SU-DHL-6 (cell line): ENCODE results near the gene VANGL2.

Source experiments
- H2AFZ ChIP-seq: fragments of 200-600 bp; sonication (generic); 2 replicates; pipeline ENCODE4 v1.6.1; 2014; ENCODE audit warnings: low read depth, mild to moderate bottlenecking, moderate library complexity, mixed read lengths, antibody characterized with exemption, low read length; ENCODE audit not compliant: severe bottlenecking
- H3F3A ChIP-seq: fragments of 200-600 bp; shearing (Covaris generic); 2 replicates; pipeline ENCODE4 v1.6.0; 2016; ENCODE audit warnings: antibody characterized with exemption, mild to moderate bottlenecking; ENCODE audit not compliant: insufficient read depth
- H3K27ac ChIP-seq: fragments of 200-600 bp; sonication (generic); 2 replicates; pipeline ENCODE4 v1.5.1; 2016; ENCODE audit warnings: low read depth, mild to moderate bottlenecking, low read length, moderate library complexity, mixed read lengths
- H3K27me3 ChIP-seq: fragments of 200-600 bp; sonication (generic), shearing (Covaris generic); 2 replicates; pipeline ENCODE4 v1.6.0; 2014; ENCODE audit warnings: mild to moderate bottlenecking, low read length
- H3K36me3 ChIP-seq: fragments of 200-600 bp; sonication (generic); 2 replicates; pipeline ENCODE4 v1.6.1; 2014; ENCODE audit warnings: mild to moderate bottlenecking, low read length, mixed read lengths
- H3K4me2 ChIP-seq: fragments of 300-600, 200-600 bp; shearing (Covaris generic), sonication (generic); 2 replicates; pipeline ENCODE4 v1.6.0; 2014; ENCODE audit warnings: low read length, low read depth, mild to moderate bottlenecking; ENCODE audit not compliant: poor library complexity, severe bottlenecking
- H3K4me3 ChIP-seq: fragments of 200-600 bp; sonication (generic); 2 replicates; pipeline ENCODE4 v1.5.1; 2014; ENCODE audit warnings: antibody characterized with exemption, low read length, mild to moderate bottlenecking, mixed read lengths; ENCODE audit not compliant: insufficient read depth, poor library complexity, severe bottlenecking
- H3K79me2 ChIP-seq: fragments of 200-600 bp; sonication (generic); 2 replicates; pipeline ENCODE4 v1.6.1; 2014; ENCODE audit warnings: mild to moderate bottlenecking, low read length, moderate library complexity; ENCODE audit not compliant: insufficient read depth
- H3K9ac ChIP-seq: fragments of 200-600 bp; sonication (generic); 2 replicates; pipeline ENCODE4 v1.7.0; 2014; ENCODE audit warnings: mild to moderate bottlenecking, low read length
- H3K9me2 ChIP-seq: fragments of 200-600 bp; sonication (generic); replicated peaks from 2 replicates; pipeline ENCODE4 v1.6.1; 2014; ENCODE audit warnings: low read length; ENCODE audit not compliant: insufficient read depth
- H3K9me3 ChIP-seq: fragments of 200-600 bp; sonication (generic); 2 replicates; pipeline ENCODE4 v1.6.1; 2014; ENCODE audit warnings: low read length, mixed read lengths; ENCODE audit not compliant: insufficient read depth
- H4K20me1 ChIP-seq: fragments of 200-600 bp; sonication (generic); 2 replicates; pipeline ENCODE4 v1.6.1; 2014; ENCODE audit warnings: low read depth, mild to moderate bottlenecking, antibody characterized with exemption, low read length, moderate library complexity, mixed read lengths
- EZH2phosphoT487 ChIP-seq: fragments of 200-600 bp; sonication (generic), shearing (Covaris generic); conservative IDR thresholded peaks from 2 replicates; pipeline ENCODE4 v1.6.1; 2018; ENCODE audit warnings: mild to moderate bottlenecking, antibody characterized with exemption, low read length, moderate library complexity, mixed read lengths
- TF ChIP-seq, protein P1 (sequence below): fragments of 200-600 bp; sonication (generic); IDR thresholded peaks from one replicate; pipeline ENCODE4 v1.5.1; 2017; ENCODE audit warnings: antibody characterized with exemption, mild to moderate bottlenecking, low read length, moderate library complexity; ENCODE audit not compliant: insufficient read depth, poor library complexity, severe bottlenecking

The VANGL2 gene

DNA sequence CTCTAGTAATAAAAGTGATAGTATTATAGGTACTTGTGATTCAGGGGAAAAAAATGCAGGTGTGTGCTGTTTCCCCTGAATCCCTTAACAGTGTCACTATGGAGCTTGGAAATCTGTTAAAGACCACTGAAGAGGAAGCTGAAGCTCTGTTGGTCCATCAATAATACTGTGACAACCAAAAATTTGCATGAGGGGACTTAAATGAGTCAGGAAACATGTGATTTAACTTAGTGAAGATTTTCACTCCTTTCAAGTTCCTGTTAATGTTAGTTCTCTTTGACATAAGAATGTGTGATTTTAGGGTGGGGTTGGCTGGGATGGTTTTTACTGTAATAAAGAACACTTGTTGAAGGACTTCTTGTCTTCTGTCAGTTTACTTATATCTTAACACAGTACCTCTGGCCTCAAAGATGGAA, 32.0 kb downstream of the VANGL2 start:
- no peaks in the 10 kb centered on the region for H4K20me1 ChIP-seq
- H3K79me2 ChIP-seq = no peaks in the 10 kb centered on the region
- H3K4me2 ChIP-seq = peak overlapping the region; percentile 50
- H3K27me3 ChIP-seq = no peaks in the 10 kb centered on the region
- H3K4me3 ChIP-seq = no peak overlapping the region
- H3K36me3 ChIP-seq = no peaks in the 10 kb centered on the region
- peaks cover 9% of the 10 kb centered on the region; the same call in 1 of the 2 replicates for H3F3A ChIP-seq
- TF ChIP-seq, protein P1, sequence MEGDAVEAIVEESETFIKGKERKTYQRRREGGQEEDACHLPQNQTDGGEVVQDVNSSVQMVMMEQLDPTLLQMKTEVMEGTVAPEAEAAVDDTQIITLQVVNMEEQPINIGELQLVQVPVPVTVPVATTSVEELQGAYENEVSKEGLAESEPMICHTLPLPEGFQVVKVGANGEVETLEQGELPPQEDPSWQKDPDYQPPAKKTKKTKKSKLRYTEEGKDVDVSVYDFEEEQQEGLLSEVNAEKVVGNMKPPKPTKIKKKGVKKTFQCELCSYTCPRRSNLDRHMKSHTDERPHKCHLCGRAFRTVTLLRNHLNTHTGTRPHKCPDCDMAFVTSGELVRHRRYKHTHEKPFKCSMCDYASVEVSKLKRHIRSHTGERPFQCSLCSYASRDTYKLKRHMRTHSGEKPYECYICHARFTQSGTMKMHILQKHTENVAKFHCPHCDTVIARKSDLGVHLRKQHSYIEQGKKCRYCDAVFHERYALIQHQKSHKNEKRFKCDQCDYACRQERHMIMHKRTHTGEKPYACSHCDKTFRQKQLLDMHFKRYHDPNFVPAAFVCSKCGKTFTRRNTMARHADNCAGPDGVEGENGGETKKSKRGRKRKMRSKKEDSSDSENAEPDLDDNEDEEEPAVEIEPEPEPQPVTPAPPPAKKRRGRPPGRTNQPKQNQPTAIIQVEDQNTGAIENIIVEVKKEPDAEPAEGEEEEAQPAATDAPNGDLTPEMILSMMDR = no peak
- TF ChIP-seq EZH2phosphoT487 = no peak
- no peaks in the 10 kb centered on the region for H3K9me2 ChIP-seq
- H2AFZ ChIP-seq = peak overlapping the region; percentile 31
- H3K9me3 ChIP-seq = no peaks in the 10 kb centered on the region
- peak overlapping the region; percentile 65 for H3K27ac ChIP-seq
- H3K9ac ChIP-seq = peak overlapping the region; percentile 12; the same call in 1 of the 2 replicates

DNA sequence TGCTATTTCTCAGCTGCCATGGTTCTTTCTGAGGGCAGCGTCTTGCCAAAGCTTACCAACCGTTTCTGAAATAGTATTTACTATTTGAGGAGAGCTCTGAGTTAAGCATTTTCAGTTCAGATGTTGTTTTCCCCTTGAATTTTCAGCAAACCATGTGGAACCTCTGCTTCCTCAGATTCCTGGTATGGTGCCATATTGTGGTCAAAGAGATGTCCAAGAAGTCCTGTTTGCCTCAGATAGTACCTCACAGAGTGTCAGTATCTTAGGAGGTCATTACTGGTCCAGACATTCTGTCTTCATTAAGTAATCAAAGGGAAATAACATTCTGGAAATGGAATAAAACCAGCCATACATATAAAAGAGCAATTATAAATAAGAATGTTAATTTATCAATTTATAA, 36.6 kb downstream of the VANGL2 start:
- no peaks in the 10 kb centered on the region for H3K36me3 ChIP-seq
- no peaks in the 10 kb centered on the region for H3K9me3 ChIP-seq
- TF ChIP-seq, protein P1 = no peak
- no peak for TF ChIP-seq EZH2phosphoT487
- H3K4me3 ChIP-seq = no peak overlapping the region
- no peaks in the 10 kb centered on the region for H3K79me2 ChIP-seq
- H3K27ac ChIP-seq = no peak overlapping the region
- no peaks in the 10 kb centered on the region for H3K9me2 ChIP-seq
- no peak overlapping the region for H3K4me2 ChIP-seq
- no peaks in the 10 kb centered on the region for H4K20me1 ChIP-seq
- peaks cover 12% of the 10 kb centered on the region for H3F3A ChIP-seq
- H3K27me3 ChIP-seq = no peaks in the 10 kb centered on the region
- H2AFZ ChIP-seq = no peak overlapping the region
- H3K9ac ChIP-seq = no peak overlapping the region

DNA sequence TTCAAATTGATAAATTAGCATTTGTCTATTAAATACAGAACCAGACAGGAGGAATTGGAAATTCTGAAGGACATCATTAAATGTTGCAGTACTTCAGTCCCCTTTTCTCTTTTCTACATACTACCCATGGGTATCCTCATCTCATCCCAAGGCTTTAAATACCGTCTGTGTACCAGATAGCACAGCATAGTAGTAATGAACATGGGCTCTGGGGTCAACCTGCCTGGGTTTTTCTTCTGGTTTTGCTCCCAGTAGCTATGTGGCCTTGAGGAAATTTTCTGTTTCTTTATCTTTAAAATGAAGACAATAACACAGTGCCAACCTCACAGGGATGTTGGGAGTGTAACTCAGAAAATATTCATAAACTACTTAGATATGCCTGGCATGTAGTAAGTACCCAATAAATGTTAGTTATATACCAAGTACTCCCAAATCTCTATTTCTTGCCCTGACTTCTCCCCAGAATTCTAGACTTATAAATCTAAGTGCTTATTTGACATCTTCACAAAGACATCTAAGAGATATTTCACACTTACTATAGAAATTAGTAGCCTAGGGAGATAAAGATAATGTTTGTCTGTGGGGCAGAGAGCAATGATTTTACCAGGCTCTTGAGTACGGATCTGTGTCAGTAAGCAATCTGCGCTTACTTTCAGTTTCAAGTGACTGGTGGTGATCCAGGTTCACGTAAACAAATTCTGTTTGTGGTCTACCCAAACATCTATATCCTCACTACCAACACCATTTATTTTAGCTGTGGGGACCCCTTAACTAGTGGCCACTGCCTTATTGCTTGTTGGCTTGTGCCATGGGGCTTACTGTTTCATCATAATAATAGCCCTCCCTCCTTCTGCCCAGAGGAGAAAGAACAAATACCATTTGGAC, 37.3 kb downstream of the VANGL2 start:
- no peak overlapping the region for H3K4me3 ChIP-seq
- peak overlapping the region; percentile 7; the same call in 1 of the 2 replicates for H3K9ac ChIP-seq
- H4K20me1 ChIP-seq = no peaks in the 10 kb centered on the region
- peak overlapping the region; percentile 6 for H2AFZ ChIP-seq
- no peaks in the 10 kb centered on the region for H3K36me3 ChIP-seq
- TF ChIP-seq EZH2phosphoT487 = no peak
- TF ChIP-seq, protein P1 = no peak
- H3K79me2 ChIP-seq = no peaks in the 10 kb centered on the region
- peak overlapping the region; percentile 56 for H3K4me2 ChIP-seq
- peaks cover 12% of the 10 kb centered on the region for H3F3A ChIP-seq
- no peaks in the 10 kb centered on the region for H3K9me2 ChIP-seq
- H3K27ac ChIP-seq = no peak overlapping the region
- H3K27me3 ChIP-seq = no peaks in the 10 kb centered on the region
- no peaks in the 10 kb centered on the region for H3K9me3 ChIP-seq
